ENCODE measurements around the gene TPRG1.

Gene TPRG1

GRCh38 chr3:189307963-189308362, 136.2 kb downstream of the TPRG1 start:
- no peak for DNase-seq (ENCODE audit: low read depth)

GRCh38 chr3:189308608-189309007, 136.8 kb downstream of the TPRG1 start:
- peak; percentile 5 for DNase-seq (ENCODE audit: low read depth)
- TF ChIP-seq, protein P1, sequence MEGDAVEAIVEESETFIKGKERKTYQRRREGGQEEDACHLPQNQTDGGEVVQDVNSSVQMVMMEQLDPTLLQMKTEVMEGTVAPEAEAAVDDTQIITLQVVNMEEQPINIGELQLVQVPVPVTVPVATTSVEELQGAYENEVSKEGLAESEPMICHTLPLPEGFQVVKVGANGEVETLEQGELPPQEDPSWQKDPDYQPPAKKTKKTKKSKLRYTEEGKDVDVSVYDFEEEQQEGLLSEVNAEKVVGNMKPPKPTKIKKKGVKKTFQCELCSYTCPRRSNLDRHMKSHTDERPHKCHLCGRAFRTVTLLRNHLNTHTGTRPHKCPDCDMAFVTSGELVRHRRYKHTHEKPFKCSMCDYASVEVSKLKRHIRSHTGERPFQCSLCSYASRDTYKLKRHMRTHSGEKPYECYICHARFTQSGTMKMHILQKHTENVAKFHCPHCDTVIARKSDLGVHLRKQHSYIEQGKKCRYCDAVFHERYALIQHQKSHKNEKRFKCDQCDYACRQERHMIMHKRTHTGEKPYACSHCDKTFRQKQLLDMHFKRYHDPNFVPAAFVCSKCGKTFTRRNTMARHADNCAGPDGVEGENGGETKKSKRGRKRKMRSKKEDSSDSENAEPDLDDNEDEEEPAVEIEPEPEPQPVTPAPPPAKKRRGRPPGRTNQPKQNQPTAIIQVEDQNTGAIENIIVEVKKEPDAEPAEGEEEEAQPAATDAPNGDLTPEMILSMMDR (conservative IDR thresholded peaks at IDR 0.05; ENCODE audit: control insufficient read depth, insufficient read depth, low read depth, low read length) = no peak
- no peak overlapping the region for H3K4me3 ChIP-seq (ENCODE audit: control insufficient read depth, low read depth, low read length)

More at GRCh38 chr3:189307963-189308362, 136.2 kb downstream of the TPRG1 start:
- TF ChIP-seq, protein P1 (conservative IDR thresholded peaks at IDR 0.05; ENCODE audit: control insufficient read depth, insufficient read depth, low read depth, low read length) = no peak
- no peak overlapping the region for H3K4me3 ChIP-seq (ENCODE audit: control insufficient read depth, low read depth, low read length)

DNA sequence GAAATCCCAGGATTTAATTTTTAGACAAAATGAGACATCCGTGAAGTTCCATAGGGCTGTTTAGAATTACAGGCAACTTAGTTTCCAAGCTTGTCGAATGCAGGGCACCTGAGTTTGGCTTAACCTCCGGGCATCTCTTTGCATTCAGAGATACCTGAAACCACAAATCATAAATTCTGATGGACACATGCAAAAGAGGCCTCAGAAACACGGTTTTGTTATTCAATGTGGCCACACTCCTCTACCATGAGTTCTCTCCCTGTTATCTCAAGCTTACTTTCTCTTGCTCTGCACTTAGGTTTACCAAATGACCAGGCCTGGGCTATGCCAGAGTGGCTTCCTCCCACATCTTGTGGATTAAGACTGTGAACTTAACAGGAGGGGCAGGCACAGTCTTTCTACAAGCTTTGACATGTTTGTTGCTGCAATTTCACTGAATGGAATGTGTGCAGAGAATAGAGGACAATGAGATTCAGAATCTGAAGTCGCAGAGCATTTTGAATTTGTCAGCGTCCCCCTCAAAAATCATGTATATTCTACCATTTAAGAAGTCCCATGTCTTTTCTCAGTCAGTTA, 137.7 kb downstream of the TPRG1 start:
- TF ChIP-seq, protein P1 (conservative IDR thresholded peaks at IDR 0.05; ENCODE audit: control insufficient read depth, insufficient read depth, low read depth, low read length) = no peak
- no peak overlapping the region for H3K4me3 ChIP-seq (ENCODE audit: control insufficient read depth, low read depth, low read length)
- no peak for DNase-seq (ENCODE audit: low read depth)

- H3K4me3 ChIP-seq (ENCODE audit: control insufficient read depth, low read depth, low read length) = no peak overlapping the region
- TF ChIP-seq, protein P1 (conservative IDR thresholded peaks at IDR 0.05; ENCODE audit: control insufficient read depth, insufficient read depth, low read depth, low read length) = no peak
- DNase-seq (ENCODE audit: low read depth) = no peak
These were observed 139.8 kb downstream of the TPRG1 start for GRCh38 chr3:189311521-189311920.

DNA sequence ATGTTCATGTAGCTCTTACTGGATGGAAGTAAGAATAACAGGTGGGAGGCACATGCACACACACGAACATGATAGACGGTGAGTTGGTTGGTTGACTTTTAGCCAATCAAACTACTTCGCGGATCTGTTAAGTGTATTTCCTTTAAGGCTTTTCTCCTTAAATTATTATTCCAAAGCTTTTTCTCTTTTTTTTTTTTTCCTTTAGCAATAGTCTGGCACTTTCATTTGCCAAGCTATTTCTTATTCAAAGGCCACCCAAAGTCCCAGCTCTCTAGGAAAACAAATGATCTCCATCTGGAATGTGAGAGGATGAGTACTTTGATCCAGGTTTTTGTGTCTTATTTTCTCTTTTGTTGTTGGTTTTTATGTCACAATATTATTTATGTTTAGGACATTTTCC, 141.1 kb downstream of the TPRG1 start:
- H3K4me3 ChIP-seq (ENCODE audit: control insufficient read depth, low read depth, low read length) = no peak overlapping the region
- TF ChIP-seq, protein P1 (conservative IDR thresholded peaks at IDR 0.05; ENCODE audit: control insufficient read depth, insufficient read depth, low read depth, low read length) = no peak
- DNase-seq (ENCODE audit: low read depth) = no peak

- no peak overlapping the region for H3K4me3 ChIP-seq (ENCODE audit: control insufficient read depth, low read depth, low read length)
- DNase-seq (ENCODE audit: low read depth) = no peak
- TF ChIP-seq, protein P1 (conservative IDR thresholded peaks at IDR 0.05; ENCODE audit: control insufficient read depth, insufficient read depth, low read depth, low read length) = no peak
These were observed 144.7 kb downstream of the TPRG1 start for GRCh38 chr3:189316296-189317019.

Measured in fibroblast of mammary gland (primary cell).